Natural killer cell (primary cell): ENCODE results near the gene ATP6V0C. TPM values are rescaled to one million over a fixed set of nuclear protein-coding genes. Genes with fewer than 3 reads are reported as not detected.
"Not testable (repeated sequence)": the region's sequence is repeated elsewhere in the genome, so short reads cannot be mapped to it uniquely, and the experiment has no call there.

Experiments used
- ATAC-seq, 3 donors: fragments of 150-1000 bp in 2 of 3; fragments of 200-7000 bp in 1 of 3; cut with Tn5 transposase; 1 replicate in 1 of 3; 2 replicates in 2 of 3; pipeline ENCODE4 v1.10.0; 2021; ENCODE audit warnings: mild to moderate bottlenecking in 2 of 3, moderate library complexity in 2 of 3
- DNase-seq, 2 donors: peaks; one replicate each; pipeline versions ENCODE4 v3.0.0 to v3.0.0-alpha.2; 2013 to 2021; ENCODE audit warnings: mixed read lengths in 1 of 2
- H3K27ac ChIP-seq: one replicate; pipeline ENCODE4 v1.5.1; 2013; ENCODE audit warnings: mild to moderate bottlenecking, low read length
- H3K27me3 ChIP-seq: one replicate; pipeline ENCODE4 v1.6.1; 2013; ENCODE audit warnings: low read length; ENCODE audit not compliant: control insufficient read depth, insufficient read depth
- H3K36me3 ChIP-seq: one replicate; pipeline ENCODE4 v1.6.1; 2013; ENCODE audit warnings: low read length; ENCODE audit not compliant: control insufficient read depth, insufficient read depth
- H3K4me1 ChIP-seq: one replicate; pipeline ENCODE4 v1.6.1; 2013; ENCODE audit warnings: low read length; ENCODE audit not compliant: control insufficient read depth, insufficient read depth
- H3K4me3 ChIP-seq: one replicate; pipeline ENCODE4 v1.5.1; 2013; ENCODE audit warnings: low read length
- H3K9me3 ChIP-seq: one replicate; pipeline ENCODE4 v1.6.1; 2013; ENCODE audit warnings: low read length; ENCODE audit not compliant: control insufficient read depth, insufficient read depth
- H3K27ac Mint-ChIP-seq, 2 donors: one replicate each; pipeline ENCODE4 v1.8.0; 2022; ENCODE audit warnings: mild to moderate bottlenecking in 2 of 2, mixed read lengths in 2 of 2, moderate library complexity in 1 of 2
- H3K27me3 Mint-ChIP-seq, 2 donors: one replicate each; pipeline ENCODE4 v1.8.0; 2022; ENCODE audit warnings: low read depth in 2 of 2, mixed read lengths in 2 of 2
- H3K36me3 Mint-ChIP-seq: one replicate; pipeline ENCODE4 v1.8.0; 2022; ENCODE audit warnings: mixed read lengths
- H3K4me1 Mint-ChIP-seq, 2 donors: one replicate each; pipeline ENCODE4 v1.8.0; 2022; ENCODE audit warnings: mixed read lengths in 2 of 2
- H3K4me3 Mint-ChIP-seq: one replicate; pipeline ENCODE4 v1.8.0; 2022; ENCODE audit warnings: mild to moderate bottlenecking, moderate library complexity, mixed read lengths
- H3K9me3 Mint-ChIP-seq, 2 donors: one replicate each; pipeline ENCODE4 v1.8.0; 2022; ENCODE audit warnings: mixed read lengths in 2 of 2
- WGBS: methylation state at CpG from one replicate; pipeline ENCODE4 v1.1.7; 2013; ENCODE audit warnings: missing lambda C conversion rate; ENCODE audit not compliant: insufficient coverage; 5-methylcytosine and 5-hydroxymethylcytosine counted together
- intact Hi-C: fragments of 100-400 bp; cut with micrococcal nuclease; formaldehyde crosslinking; loops from one replicate; pipeline ENCODE4 v1.14.2; 2022
- total RNA-seq, 4 donors: library from RNA; stranded (reverse); fragments of 120-200 nt in 1 of 4; gene quantifications; one replicate each; pipeline versions ENCODE4 v1.2.3 to v1.2.4, GENCODE V29; 2013 to 2022
- TF ChIP-seq, protein P1 (sequence below): fragments of 200-600 bp; IDR thresholded peaks from one replicate; pipeline ENCODE4 v1.8.0; 2022; ENCODE audit warnings: antibody characterized with exemption

The ATP6V0C gene
- total RNA-seq, 3 donors from 2014 or later (not counting 1 experiment from before 2014, with no cell fraction given): 183 to 242 (median 217) TPM

DNA sequence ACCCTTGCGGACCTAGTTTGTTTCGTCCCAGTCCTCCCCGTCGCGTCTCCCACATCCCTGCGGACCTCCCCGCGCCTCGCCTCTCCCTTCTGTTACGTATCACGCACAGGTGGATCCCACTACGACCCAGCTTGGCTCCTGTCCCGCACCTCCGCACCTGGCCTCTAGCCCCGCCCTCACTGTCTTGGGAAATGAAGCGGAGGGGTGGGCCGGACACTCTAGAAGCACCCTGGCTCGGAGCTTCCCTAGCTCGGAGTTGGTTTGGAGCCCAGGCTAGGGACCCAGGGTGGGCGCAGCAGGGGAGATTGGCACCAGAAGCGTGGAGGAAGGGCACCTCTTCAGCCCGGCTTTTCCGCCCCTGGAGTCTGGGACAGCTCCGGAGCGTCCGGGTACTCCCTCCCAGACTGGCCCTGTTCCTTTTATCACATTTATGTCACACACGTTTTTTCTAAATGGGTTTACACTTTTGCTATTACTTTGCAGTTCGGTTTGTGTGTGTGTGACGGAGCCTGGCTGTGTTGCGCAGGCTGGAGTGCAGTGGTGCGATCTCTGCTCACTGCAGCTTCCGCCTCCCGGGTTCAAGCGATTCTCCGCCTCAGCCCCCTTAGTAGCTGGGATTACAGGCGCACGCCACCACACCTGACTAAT, 18.9 kb downstream of the ATP6V0C start:
- peak overlapping the region; percentile 78 for H3K4me3 ChIP-seq
- no peaks in the 10 kb centered on the region for H3K9me3 Mint-ChIP-seq

DNA sequence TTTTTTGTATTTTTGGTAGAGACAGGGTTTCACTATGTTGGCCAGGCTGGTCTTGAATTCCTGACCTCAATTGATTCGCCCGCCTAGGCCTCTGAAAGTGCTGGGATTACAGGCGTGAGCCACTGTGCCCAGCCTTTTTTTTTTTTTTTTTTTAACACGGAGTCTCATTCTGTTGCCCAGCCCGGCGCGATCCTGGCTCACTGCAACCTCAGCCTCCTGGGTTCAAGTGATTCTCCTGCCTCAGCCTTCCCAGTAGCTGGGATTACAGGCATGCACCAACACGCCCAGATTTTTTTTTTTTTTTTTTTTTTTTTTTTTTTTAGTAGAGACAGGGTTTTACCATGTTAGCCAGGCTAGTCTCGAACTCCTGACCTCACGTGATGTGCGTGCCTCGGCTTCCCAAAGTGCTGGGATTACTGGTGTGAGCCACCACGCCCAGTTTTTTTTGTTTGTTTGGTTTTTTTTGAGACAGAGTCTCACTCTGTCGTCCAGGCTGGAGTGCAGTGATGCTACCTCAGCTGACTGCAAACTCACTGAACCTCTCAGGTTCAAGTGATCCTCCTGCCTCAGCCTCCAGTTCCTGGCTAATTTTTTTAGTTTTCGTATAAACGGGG, 19.5 kb downstream of the ATP6V0C start:
- peaks cover 46% of the 10 kb centered on the region for H3K4me1 ChIP-seq
- H3K27me3 ChIP-seq, H3K9me3 Mint-ChIP-seq, H3K27me3 Mint-ChIP-seq, ATAC-seq, H3K36me3 Mint-ChIP-seq, intact Hi-C loops, H3K9me3 ChIP-seq: not testable (repeated sequence)
- H3K4me3 ChIP-seq: peak overlapping the region; percentile 78
- H3K4me3 Mint-ChIP-seq: peak overlapping the region; percentile 93
- H3K4me1 Mint-ChIP-seq: peaks cover 23 to 38% of the 10 kb centered on the region in 2 donors
- WGBS: 31% methylated on average over 11 of the region's 16 CpGs
- peaks cover 14% of the 10 kb centered on the region for H3K36me3 ChIP-seq
- peak in 1 of 2 donors; percentile 38 for DNase-seq
- H3K27ac ChIP-seq: peak overlapping the region; percentile 100
- peak overlapping the region; percentile 98 to 100 for H3K27ac Mint-ChIP-seq

More for the DNA sequence above, 18.9 kb downstream of the ATP6V0C start:
- peaks cover 46% of the 10 kb centered on the region for H3K4me1 ChIP-seq
- 0% methylated on average over 37 of the region's 37 CpGs for WGBS
- Mint-ChIP-seq H3K27ac (peak overlapping the region; percentile 98 to 100), H3K4me3 (peak overlapping the region; percentile 93), H3K36me3 (no peaks in the 10 kb centered on the region), H3K4me1 (peaks cover 23 to 38% of the 10 kb centered on the region in 2 donors), H3K27me3 (no peaks in the 10 kb centered on the region)
- no peaks in the 10 kb centered on the region for H3K9me3 ChIP-seq
- peak; percentile 39 to 54 (median 41) for ATAC-seq
- intact Hi-C loops: loop anchor here (1.0 kb wide), 1 partner anchor 19 kb away; the partner anchor contains the start of gene ATP6V0C
- peaks cover 20% of the 10 kb centered on the region for H3K36me3 ChIP-seq
- TF ChIP-seq, protein P1, sequence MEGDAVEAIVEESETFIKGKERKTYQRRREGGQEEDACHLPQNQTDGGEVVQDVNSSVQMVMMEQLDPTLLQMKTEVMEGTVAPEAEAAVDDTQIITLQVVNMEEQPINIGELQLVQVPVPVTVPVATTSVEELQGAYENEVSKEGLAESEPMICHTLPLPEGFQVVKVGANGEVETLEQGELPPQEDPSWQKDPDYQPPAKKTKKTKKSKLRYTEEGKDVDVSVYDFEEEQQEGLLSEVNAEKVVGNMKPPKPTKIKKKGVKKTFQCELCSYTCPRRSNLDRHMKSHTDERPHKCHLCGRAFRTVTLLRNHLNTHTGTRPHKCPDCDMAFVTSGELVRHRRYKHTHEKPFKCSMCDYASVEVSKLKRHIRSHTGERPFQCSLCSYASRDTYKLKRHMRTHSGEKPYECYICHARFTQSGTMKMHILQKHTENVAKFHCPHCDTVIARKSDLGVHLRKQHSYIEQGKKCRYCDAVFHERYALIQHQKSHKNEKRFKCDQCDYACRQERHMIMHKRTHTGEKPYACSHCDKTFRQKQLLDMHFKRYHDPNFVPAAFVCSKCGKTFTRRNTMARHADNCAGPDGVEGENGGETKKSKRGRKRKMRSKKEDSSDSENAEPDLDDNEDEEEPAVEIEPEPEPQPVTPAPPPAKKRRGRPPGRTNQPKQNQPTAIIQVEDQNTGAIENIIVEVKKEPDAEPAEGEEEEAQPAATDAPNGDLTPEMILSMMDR: no peak
- peak overlapping the region; percentile 100 for H3K27ac ChIP-seq
- peak; percentile 72 to 87 for DNase-seq
- no peaks in the 10 kb centered on the region for H3K27me3 ChIP-seq

DNA sequence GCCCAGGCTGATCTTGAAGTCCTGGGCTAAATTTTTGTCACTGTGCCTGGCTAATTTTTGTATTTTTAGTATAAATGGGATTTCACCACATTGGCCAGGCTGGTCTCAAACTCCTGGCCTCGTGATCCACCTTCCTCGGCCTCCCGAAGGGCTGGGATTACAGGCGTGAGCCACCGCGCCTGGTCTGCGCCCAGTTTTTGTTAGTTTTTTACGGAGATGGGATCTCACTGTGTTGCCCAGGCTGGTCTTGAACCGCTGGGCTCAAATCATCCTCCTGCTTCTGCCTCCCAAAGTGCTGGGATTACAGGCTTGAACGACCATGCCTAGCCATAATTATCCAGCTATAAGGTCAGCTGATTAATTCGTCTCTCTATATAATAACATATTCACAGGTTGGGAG, 20.2 kb downstream of the ATP6V0C start:
- intact Hi-C loops: no loop called here
- ATAC-seq: no peak

DNA sequence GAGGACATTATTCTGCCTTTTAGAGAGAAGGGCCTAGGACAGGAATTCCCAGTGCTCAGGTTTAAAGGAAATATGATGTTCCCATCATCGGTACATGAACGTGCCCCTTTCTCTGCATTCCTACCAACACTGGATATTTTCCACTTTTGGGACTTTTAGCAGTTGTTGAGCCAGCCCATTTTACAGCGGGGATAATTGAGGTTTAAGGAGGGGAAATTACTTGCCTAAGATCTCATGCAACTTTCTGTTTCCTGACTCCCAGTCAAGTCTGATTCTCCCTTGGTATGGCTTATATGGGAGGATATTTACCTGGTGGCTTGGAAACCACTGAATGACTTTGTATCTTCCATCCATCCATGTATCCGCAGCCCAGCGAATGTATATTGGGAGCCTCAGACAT, 20.6 kb downstream of the ATP6V0C start:
- H3K36me3 ChIP-seq, H3K27me3 ChIP-seq, H3K9me3 ChIP-seq, ATAC-seq, H3K27me3 Mint-ChIP-seq, H3K36me3 Mint-ChIP-seq, H3K4me3 ChIP-seq, H3K27ac ChIP-seq, DNase-seq, H3K9me3 Mint-ChIP-seq, intact Hi-C loops: not testable (repeated sequence)
- H3K4me1 ChIP-seq: peaks cover 55% of the 10 kb centered on the region
- peaks cover 32 to 47% of the 10 kb centered on the region in 2 donors for H3K4me1 Mint-ChIP-seq
- H3K27ac Mint-ChIP-seq: peak overlapping the region; percentile 71 to 98
- WGBS: 100% methylated on average over 4 of the region's 5 CpGs
- H3K4me3 Mint-ChIP-seq: peak overlapping the region; percentile 72

More for the DNA sequence above, 20.2 kb downstream of the ATP6V0C start:
- H3K4me1 Mint-ChIP-seq: peaks cover 28 to 42% of the 10 kb centered on the region in 2 donors
- Histone ChIP-seq H3K9me3 (no peaks in the 10 kb centered on the region), H3K36me3 (peaks cover 7% of the 10 kb centered on the region), H3K27me3 (no peaks in the 10 kb centered on the region), H3K27ac (no peak overlapping the region), H3K4me3 (no peak overlapping the region), H3K4me1 (peaks cover 51% of the 10 kb centered on the region)
- no peaks in the 10 kb centered on the region for H3K27me3 Mint-ChIP-seq
- TF ChIP-seq, protein P1: no peak
- DNase-seq: no peak
- peak overlapping the region; percentile 72 for H3K4me3 Mint-ChIP-seq
- no peaks in the 10 kb centered on the region for H3K9me3 Mint-ChIP-seq
- peak overlapping the region; percentile 71 to 98 for H3K27ac Mint-ChIP-seq
- no peaks in the 10 kb centered on the region for H3K36me3 Mint-ChIP-seq
- WGBS: 97% methylated on average over 9 of the region's 11 CpGs
